HG02588 (cell line): Measurements from ENCODE around the gene SYNGR2.

Experiments used
- ATAC-seq: cut with Tn5 transposase; IDR thresholded peaks from one replicate; pipeline ENCODE4 v1.9.1; 2021; ENCODE audit warnings: mild to moderate bottlenecking, moderate library complexity; ENCODE audit not compliant: unreplicated experiment

Gene SYNGR2

DNA sequence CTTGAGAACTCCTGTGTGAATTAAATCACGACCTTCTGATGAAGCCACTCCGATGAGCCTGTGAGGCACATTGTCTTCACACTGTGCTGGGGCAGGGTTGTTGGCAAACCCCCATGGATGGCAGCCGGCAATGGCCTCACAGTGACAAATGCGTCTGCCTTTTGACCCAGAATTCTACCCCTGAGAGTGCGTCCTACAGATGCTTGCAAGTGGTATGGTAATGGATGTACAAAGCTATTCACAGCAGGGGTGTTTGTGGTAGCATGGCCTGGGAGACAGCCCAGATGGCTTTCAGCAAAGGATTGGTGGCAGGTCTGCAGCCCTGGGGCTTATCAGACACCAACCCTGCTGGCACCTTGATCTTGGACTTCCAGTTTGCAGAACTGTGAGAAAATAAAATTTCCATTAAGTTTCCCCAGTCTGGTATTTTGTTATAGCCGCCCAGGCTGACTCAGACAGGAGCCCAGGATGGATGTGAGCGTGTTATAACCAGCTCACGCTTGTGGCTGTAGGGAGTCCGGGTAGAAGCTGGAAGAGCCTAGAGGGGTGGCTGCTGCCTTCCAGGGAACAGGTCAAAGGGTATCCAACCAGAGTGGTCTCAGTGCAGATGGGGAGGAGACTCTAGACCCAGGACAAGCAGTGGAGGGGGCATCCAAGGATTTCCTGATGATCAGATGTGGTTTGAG lies 28.9 kb downstream of the SYNGR2 start:
- ATAC-seq, result no peak

DNA sequence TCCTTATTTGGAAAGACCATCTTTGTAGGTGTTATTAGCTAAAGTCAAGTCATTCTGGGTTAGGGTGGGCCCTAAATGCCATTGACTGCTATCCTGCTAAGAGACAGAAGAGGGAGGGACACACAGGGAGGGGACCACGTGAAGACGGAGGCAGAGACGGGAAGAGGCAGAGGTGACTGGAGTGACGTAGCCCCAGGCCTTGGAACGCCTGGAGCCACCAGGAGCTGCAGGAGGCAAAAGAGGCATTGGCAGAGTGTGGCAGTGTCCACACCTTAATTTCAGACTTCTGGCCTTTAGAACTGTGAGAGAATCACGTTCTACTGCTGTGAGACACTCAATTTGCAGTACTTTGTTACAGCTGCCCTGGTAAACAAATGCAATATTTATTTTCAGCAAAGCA lies 32.1 kb downstream of the SYNGR2 start:
- no peak for ATAC-seq

DNA sequence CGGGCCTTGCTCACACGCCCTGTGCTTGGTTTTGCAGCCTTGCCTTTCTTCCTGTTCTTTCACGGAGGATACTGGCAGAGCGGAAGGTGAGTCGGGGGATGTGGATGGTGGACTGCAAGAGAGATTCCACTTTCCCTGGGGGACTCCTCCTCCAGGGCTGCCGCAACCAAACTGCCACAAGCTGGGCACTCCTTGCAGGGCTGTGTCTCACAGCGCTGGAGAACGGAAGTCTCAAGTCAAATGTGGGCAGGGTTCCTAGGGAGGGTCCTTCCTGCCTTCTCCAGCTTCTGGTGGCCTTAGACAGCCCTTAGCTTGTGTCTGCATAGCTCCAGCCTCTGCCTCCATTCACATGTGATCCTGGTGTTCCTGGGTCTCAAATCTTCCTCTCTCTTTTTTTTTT lies 34.3 kb downstream of the SYNGR2 start:
- no peak for ATAC-seq

DNA sequence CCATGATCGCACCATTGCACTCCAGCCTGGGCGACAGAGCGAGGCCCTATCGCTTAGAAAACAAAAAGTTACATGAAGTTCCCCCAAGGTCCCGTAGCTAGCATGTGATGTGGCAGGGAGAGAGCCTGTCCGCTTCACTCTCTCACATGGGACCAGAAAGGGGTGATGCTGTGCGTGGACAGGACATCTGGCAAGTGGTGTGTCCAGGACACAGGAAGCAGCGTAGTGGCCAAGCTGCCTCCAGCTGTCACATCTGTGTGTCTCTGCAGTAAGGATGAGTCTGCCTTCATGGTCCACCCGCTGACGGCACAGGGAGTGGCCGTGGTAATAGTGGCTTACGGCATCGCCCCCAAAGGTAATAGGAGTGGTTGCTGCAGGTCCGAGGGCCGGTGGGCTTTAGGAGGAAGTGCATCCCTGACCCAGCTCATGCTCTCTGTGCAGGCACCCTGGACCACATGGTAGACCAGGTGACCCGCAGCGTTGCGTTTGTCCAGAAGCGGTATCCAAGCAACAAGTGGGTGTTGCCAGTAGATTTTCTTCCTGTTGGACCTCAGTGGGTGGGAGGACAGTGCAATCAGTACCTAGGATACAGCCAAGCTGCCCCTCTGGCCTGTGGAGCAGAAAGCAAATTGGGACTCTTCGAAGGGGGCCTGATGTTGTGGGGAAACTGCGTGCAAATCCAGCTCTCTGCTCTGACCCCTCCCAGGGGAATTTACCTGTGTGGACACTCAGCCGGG lies 36.2 kb downstream of the SYNGR2 start:
- no peak for ATAC-seq

DNA sequence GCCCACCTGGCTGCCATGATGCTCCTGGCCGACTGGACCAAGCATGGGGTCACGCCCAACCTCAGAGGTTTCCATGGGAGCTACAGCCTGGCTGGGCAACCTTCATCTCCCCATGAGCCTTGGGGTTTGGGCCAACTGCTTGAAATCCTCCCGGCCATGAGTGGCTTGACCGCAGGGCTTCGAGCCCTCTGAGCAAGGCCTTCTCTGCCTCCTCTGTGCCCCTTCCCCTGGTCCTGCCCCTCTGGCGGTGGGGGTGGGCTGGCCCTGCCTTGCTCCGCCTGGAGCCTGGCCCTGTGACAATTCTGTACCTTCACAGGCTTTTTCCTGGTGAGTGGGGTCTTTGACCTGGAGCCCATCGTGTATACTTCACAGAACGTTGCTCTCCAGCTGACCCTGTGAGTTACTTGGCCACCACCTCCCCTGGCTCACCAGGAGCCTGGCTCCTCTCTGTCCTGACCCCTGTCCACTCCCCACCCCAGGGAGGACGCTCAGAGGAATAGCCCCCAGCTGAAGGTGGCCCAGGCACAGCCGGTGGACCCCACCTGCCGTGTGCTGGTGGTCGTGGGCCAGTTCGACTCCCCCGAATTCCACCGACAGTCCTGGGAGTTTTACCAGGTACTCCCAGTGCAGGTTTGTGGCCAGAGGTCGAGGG lies 36.9 kb downstream of the SYNGR2 start:
- no peak for ATAC-seq

DNA sequence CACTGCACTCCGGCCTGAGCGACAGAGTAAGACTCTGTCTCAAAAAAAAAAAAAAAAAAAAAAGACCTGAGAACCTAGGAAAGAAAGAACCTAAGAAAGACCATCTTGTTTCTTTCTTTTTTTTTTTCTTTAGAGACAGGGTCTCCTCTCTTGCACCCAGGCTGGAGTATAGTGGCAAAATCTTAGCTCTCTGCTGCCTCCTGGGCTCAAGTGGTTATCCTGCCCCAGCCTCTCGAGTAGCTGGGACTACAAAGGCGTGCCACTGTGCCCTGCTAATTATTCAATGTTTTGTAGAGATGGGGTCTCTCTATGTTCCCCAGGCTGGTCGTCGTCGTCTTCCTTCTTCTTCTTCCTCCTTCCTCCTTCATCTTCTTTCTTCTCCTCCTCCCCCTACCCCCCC lies 37.9 kb downstream of the SYNGR2 start:
- ATAC-seq, result no peak

DNA sequence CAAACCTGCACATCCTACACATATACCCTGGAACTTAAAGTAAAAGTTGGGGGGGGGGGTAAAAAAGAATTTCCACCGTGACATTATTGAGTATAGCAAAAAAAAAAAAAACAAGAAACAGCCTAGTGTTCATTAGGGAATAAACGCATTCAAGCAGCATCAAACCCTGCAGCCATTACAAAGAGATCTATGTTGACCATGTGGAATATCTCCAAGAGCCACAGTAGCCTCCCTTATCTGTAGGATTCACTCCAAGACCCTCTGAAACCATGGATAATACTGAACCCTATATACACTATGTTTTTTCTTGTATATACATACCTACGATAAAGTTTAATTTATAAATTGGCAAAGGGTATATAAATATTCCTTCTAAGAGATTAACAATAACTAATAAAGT lies 40.1 kb downstream of the SYNGR2 start:
- no peak for ATAC-seq

DNA sequence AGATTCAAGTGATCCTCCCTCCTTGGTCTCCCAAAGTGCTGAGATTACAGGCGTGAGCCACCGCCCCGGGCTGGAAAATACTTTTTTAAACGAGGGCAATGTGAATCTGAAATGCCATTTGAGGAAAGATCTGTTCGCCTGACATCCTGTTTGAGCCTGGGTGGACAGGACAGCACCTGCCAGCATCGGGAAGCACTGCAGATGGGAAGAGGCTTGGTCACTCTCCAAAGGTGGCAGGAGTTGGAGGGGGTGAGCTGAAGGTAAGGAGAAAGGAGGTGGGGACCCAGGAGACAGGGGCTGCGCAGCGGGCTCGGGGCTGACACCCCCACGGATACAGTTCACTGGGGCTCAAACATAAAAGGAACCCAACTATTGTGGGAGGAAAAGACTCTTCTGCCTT lies 41.7 kb downstream of the SYNGR2 start:
- no peak for ATAC-seq

DNA sequence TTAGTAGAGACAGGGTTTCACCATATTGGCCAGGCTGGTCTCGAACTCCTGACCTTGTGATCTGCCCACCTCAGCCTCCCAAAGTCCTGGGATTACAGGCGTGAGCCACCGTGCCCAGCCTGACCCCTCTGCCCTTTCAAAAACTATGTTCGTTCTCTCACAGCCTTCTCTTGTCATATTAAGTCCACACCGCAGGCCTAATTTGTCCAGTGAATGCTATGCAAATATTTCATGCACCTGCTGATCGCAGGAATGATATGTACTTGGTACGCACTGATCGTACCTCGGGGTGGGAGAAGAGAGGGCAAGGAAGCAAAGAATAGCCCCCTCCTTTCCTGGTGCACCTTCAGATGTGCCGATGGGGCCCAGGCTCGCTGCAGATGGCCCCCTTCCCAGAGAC lies 42.7 kb downstream of the SYNGR2 start:
- no peak for ATAC-seq

DNA sequence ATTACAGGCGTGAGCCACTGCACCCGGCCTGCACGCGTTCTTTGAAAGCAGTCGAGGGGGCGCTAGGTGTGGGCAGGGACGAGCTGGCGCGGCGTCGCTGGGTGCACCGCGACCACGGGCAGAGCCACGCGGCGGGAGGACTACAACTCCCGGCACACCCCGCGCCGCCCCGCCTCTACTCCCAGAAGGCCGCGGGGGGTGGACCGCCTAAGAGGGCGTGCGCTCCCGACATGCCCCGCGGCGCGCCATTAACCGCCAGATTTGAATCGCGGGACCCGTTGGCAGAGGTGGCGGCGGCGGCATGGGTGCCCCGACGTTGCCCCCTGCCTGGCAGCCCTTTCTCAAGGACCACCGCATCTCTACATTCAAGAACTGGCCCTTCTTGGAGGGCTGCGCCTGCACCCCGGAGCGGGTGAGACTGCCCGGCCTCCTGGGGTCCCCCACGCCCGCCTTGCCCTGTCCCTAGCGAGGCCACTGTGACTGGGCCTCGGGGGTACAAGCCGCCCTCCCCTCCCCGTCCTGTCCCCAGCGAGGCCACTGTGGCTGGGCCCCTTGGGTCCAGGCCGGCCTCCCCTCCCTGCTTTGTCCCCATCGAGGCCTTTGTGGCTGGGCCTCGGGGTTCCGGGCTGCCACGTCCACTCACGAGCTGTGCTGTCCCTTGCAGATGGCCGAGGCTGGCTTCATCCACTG lies 45.8 kb downstream of the SYNGR2 start, which contains the start of gene BIRC5:
Gene BIRC5 (plus strand): TSS at position 238 of the 690 bp plus-strand sequence. CDS start 64 bp downstream, at position 302.
- ATAC-seq, result peak; percentile 80

DNA sequence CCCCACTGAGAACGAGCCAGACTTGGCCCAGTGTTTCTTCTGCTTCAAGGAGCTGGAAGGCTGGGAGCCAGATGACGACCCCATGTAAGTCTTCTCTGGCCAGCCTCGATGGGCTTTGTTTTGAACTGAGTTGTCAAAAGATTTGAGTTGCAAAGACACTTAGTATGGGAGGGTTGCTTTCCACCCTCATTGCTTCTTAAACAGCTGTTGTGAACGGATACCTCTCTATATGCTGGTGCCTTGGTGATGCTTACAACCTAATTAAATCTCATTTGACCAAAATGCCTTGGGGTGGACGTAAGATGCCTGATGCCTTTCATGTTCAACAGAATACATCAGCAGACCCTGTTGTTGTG lies 46.3 kb downstream of the SYNGR2 start:
- no peak for ATAC-seq

DNA sequence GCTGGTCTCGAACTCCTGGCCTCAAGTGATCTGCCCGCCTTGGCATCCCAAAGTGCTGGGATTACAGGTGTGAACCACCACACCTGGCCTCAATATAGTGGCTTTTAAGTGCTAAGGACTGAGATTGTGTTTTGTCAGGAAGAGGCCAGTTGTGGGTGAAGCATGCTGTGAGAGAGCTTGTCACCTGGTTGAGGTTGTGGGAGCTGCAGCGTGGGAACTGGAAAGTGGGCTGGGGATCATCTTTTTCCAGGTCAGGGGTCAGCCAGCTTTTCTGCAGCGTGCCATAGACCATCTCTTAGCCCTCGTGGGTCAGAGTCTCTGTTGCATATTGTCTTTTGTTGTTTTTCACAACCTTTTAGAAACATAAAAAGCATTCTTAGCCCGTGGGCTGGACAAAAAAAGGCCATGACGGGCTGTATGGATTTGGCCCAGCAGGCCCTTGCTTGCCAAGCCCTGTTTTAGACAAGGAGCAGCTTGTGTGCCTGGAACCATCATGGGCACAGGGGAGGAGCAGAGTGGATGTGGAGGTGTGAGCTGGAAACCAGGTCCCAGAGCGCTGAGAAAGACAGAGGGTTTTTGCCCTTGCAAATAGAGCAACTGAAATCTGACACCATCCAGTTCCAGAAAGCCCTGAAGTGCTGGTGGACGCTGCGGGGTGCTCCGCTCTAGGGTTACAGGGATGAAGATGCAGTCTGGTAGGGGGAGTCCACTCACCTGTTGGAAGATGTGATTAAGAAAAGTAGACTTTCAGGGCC lies 51.2 kb downstream of the SYNGR2 start:
- no peak for ATAC-seq
